ENCODE data around the gene CD74. TPM values are rescaled to one million over a fixed set of nuclear protein-coding genes. Genes with fewer than 3 reads are reported as not detected.

CD74 gene
- total and polyA plus RNA-seq, 2 of the 8 experiments (the other 6 are each of a cell fraction or from before 2014, with no cell fraction given) = 45.9 to 61.0 TPM

- Histone ChIP-seq H4K8ac (ENCODE audit: extremely low read depth, insufficient read depth, low read length) (no peak overlapping the region; the same call in 1 of the 2 replicates), H3K23ac (ENCODE audit: insufficient read length) (no peak overlapping the region), H4K91ac (replicated peaks; ENCODE audit: insufficient read length, low read length) (no peak overlapping the region), H2BK20ac (ENCODE audit: low read length) (peak overlapping the region; percentile 48; the same call in 1 of the 2 replicates), H3K27ac (ENCODE audit: low read depth, low read length) (no peak overlapping the region), H3K4me2 (ENCODE audit: insufficient read depth in 1 of 2, low read depth in 2 of 2, low read length in 2 of 2) (no peak overlapping the region), H3K79me1 (ENCODE audit: low read depth, low read length) (peaks cover 2% of the 10 kb centered on the region), H3K18ac (ENCODE audit: extremely low read depth, low read length) (no peak overlapping the region), H3K36me3 (ENCODE audit: control insufficient read depth in 2 of 4, insufficient read depth in 4 of 4, low read length in 3 of 4) (peaks cover under 1 to 10% (median 5%) of the 10 kb centered on the region in 4 experiments; a peak in 5 of 8 replicates), H3K4me1 (replicated peaks in 1 of 4; ENCODE audit: control insufficient read depth in 3 of 4, insufficient read depth in 4 of 4, low read length in 3 of 4) (peaks cover 0 to 6% (median 2%) of the 10 kb centered on the region in 4 experiments; a peak in 5 of 7 replicates), H2BK5ac (ENCODE audit: low read depth, low read length) (no peak overlapping the region), H3K23me2 (ENCODE audit: low read depth, low read length) (peaks cover 10% of the 10 kb centered on the region), H3K4ac (replicated peaks; ENCODE audit: insufficient read length, low read depth, low read length) (no peak overlapping the region), H3K9me3 (ENCODE audit: insufficient read depth in 2 of 2, low read depth in 1 of 2, low read length in 1 of 2) (no peaks in the 10 kb centered on the region), H3K79me2 (ENCODE audit: control insufficient read depth in 1 of 2, insufficient read depth in 2 of 2, low read length in 2 of 2) (peaks cover 11 to 16% of the 10 kb centered on the region in 2 experiments), H2BK120ac (replicated peaks; ENCODE audit: low read depth, low read length) (no peak overlapping the region), H3K4me3 (ENCODE audit: extremely low read depth in 1 of 4, insufficient read depth in 2 of 4, low read depth in 3 of 4, low read length in 4 of 4) (no peak overlapping the region), H3K56ac (replicated peaks; ENCODE audit: insufficient read length, low read depth, low read length) (no peak overlapping the region), H2BK15ac (ENCODE audit: low read length) (no peak overlapping the region), H3K27me3 (replicated peaks in 1 of 4; ENCODE audit: control insufficient read depth in 3 of 4, extremely low read depth in 1 of 4, insufficient read depth in 3 of 4, low read length in 3 of 4) (no peaks in the 10 kb centered on the region), H4K5ac (ENCODE audit: insufficient read length, low read depth, low read length) (no peak overlapping the region), H3K14ac (ENCODE audit: insufficient read length) (no peak overlapping the region), H3K9ac (replicated peaks in 1 of 4; ENCODE audit: extremely low read depth in 1 of 4, low read depth in 3 of 4, low read length in 3 of 4) (no peak overlapping the region), H2BK12ac (ENCODE audit: low read depth, low read length) (no peak overlapping the region), H2AK5ac (ENCODE audit: low read depth, low read length) (no peak overlapping the region), H2AFZ (ENCODE audit: low read length) (no peak overlapping the region), H4K20me1 (replicated peaks in 1 of 2; ENCODE audit: control insufficient read depth in 1 of 2, insufficient read depth in 2 of 2, low read length in 2 of 2) (peaks cover 6 to 8% of the 10 kb centered on the region in 2 experiments)
- ChIA-PET POLR2A (ENCODE audit: partially characterized antibody) (interaction anchor here (0.7 to 5.0 kb wide), 3 partner anchors 8 to 54 kb away, joined by 3 to 70 read pairs (median 4); no protein-coding TSS in a partner anchor), CTCF (ENCODE audit: partially characterized antibody) (interaction anchor here (0.6 to 4.2 kb wide), 8 partner anchors 11 to 108 kb away, joined by 3 to 24 read pairs (median 6); no protein-coding TSS in a partner anchor)
- no peak for DNase-seq (ENCODE audit: low read depth in 1 of 2, low spot score in 2 of 2)
- 100% methylated on average over 4 of the region's 4 CpGs; no CpG with 5 or more reads in 1 of the 2 experiments for WGBS, 2 experiments (ENCODE audit: extremely low coverage in 1 of 2, insufficient coverage in 1 of 2, insufficient read length in 1 of 2, insufficient replicate concordance in 2 of 2, low coverage in 1 of 2, low lambda C conversion rate in 2 of 2, missing lambda C conversion rate in 1 of 2)
- FAIRE-seq = no peak
- no peak for TF ChIP-seq HDAC2 (IDR thresholded peaks at IDR 0.05; ENCODE audit: borderline replicate concordance in 1 of 2, low read depth in 2 of 2, low read length in 2 of 2)
- TF ChIP-seq PHF8 (conservative IDR thresholded peaks at IDR 0.05; ENCODE audit: low read depth, low read length) = no peak
- no peak for TF ChIP-seq CTCF (IDR thresholded peaks at IDR 0.05; ENCODE audit: control extremely low read depth in 1 of 3, insufficient read depth in 1 of 3, low read depth in 1 of 3, low read length in 3 of 3)
- TF ChIP-seq CTBP2 (IDR thresholded peaks at IDR 0.05; ENCODE audit: borderline replicate concordance, insufficient read depth, insufficient read length, low read length) = no peak
- TF ChIP-seq CHD2 (IDR thresholded peaks at IDR 0.05; ENCODE audit: low read length) = no peak
- no peak for TF ChIP-seq EZH2 (IDR thresholded peaks at IDR 0.05; ENCODE audit: low read depth, low read length, severe bottlenecking)
These were observed 40.2 kb upstream of the CD74 start for GRCh38 chr5:150452914-150453313.
